HepG2 (cell line): ENCODE measurements around the gene MMP19. TPM values are rescaled to one million over a fixed set of nuclear protein-coding genes. Genes with fewer than 3 reads are reported as not detected.

ENCODE experiments used
- CC2D1A ChIP-seq: sonication (generic); formaldehyde crosslinking; IDR thresholded peaks from 2 replicates; pipeline ENCODE4 v1.8.1; 2023; ENCODE audit warnings: mild to moderate bottlenecking, missing genetic modification reagents
- HINFP ChIP-seq: sonication (generic); formaldehyde crosslinking; IDR thresholded peaks from 2 replicates; pipeline ENCODE4 v1.4.0; 2020; ENCODE audit warnings: low read depth, mild to moderate bottlenecking, missing genetic modification reagents
- ISX ChIP-seq: sonication (generic); formaldehyde crosslinking; conservative IDR thresholded peaks from 2 replicates; pipeline ENCODE4 v1.5.0; 2020; ENCODE audit warnings: missing genetic modification reagents
- NFIC ChIP-seq: IDR thresholded peaks from 2 replicates; pipeline ENCODE4 v1.6.1; 2012; ENCODE audit warnings: mild to moderate bottlenecking, low read length, inconsistent platforms
- RBM39 ChIP-seq: fragments of 200-400 bp; formaldehyde crosslinking; IDR thresholded peaks from one replicate; pipeline ENCODE4 v1.6.1; 2018; ENCODE audit warnings: antibody characterized with exemption, mild to moderate bottlenecking, low read depth, low read length; ENCODE audit not compliant: poor library complexity, severe bottlenecking
- SP2 ChIP-seq: sonication (generic); formaldehyde crosslinking; IDR thresholded peaks from 2 replicates; pipeline ENCODE4 v1.5.1; 2020; ENCODE audit warnings: mild to moderate bottlenecking, missing genetic modification reagents
- TEAD2 ChIP-seq: sonication (generic); formaldehyde crosslinking; IDR thresholded peaks from 2 replicates; pipeline ENCODE4 v1.9.0; 2021; ENCODE audit warnings: missing genetic modification reagents
- TSC22D2 ChIP-seq: sonication (generic); formaldehyde crosslinking; IDR thresholded peaks from 2 replicates; pipeline ENCODE4 v1.5.1; 2020; ENCODE audit warnings: missing genetic modification reagents, mild to moderate bottlenecking, borderline replicate concordance
- ZFP36L2 ChIP-seq: sonication (generic); formaldehyde crosslinking; IDR thresholded peaks from 2 replicates; pipeline ENCODE4 v1.4.0; 2020; ENCODE audit warnings: missing genetic modification reagents
- ZKSCAN1 ChIP-seq: fragments of 150-350 bp; IDR thresholded peaks from 2 replicates; pipeline ENCODE4 v1.6.1; 2014; ENCODE audit warnings: low read length
- ZNF337 ChIP-seq: sonication (generic); formaldehyde crosslinking; IDR thresholded peaks from 2 replicates; pipeline ENCODE4 v1.5.1; 2020; ENCODE audit warnings: missing genetic modification reagents, low read depth, mild to moderate bottlenecking, borderline replicate concordance
- ZNF407 ChIP-seq: sonication (generic); formaldehyde crosslinking; IDR thresholded peaks from one replicate; pipeline ENCODE4 v1.5.1; 2020; ENCODE audit warnings: mild to moderate bottlenecking, missing genetic modification reagents; ENCODE audit errors: not compliant biosample characterization
- ZSCAN31 ChIP-seq: sonication (generic); formaldehyde crosslinking; IDR thresholded peaks from 2 replicates; pipeline ENCODE4 v1.5.0; 2020; ENCODE audit warnings: low read depth, mild to moderate bottlenecking, missing genetic modification reagents
- polyA plus RNA-seq, 8 experiments: library from polyadenylated mRNA; depleted of rRNA in 3 of 8; stranded (reverse) in 7 of 8; unstranded in 1 of 8; fragments of >200 nt; fragmentation: Illumina TruSeq in 4 of 8; extraction: Trizol in 4 of 8; gene quantifications; 2 replicates each; pipeline versions ENCODE4 v1.2.1 to v1.2.3, GENCODE V29; 2011 to 2016; ENCODE audit warnings: low read depth in 4 of 8, missing spikeins in 1 of 8, mixed read lengths in 1 of 8; ENCODE audit not compliant: insufficient read depth in 1 of 8
- total RNA-seq, 5 experiments: library from RNA; depleted of rRNA; stranded (reverse); fragments of >200 nt; fragmentation: Illumina TruSeq; extraction: Trizol; gene quantifications; 2 replicates each; pipeline ENCODE4 v1.2.3, GENCODE V29; 2016; ENCODE audit warnings: low read depth in 1 of 5
- TF ChIP-seq, protein P1 (sequence below): fragments of 450-650 bp; IDR thresholded peaks from 2 replicates; pipeline ENCODE4 v1.6.1; 2017
- TF ChIP-seq, protein P2 (sequence below): sonication (generic); formaldehyde crosslinking; conservative IDR thresholded peaks from 2 replicates; pipeline ENCODE4 v1.4.0; 2020; ENCODE audit warnings: missing genetic modification reagents

Gene MMP19
- total and polyA plus RNA-seq, 2 of the 13 experiments (the other 11 are each of a cell fraction or from before 2014, with no cell fraction given) = 0.07 to 0.08 TPM

DNA sequence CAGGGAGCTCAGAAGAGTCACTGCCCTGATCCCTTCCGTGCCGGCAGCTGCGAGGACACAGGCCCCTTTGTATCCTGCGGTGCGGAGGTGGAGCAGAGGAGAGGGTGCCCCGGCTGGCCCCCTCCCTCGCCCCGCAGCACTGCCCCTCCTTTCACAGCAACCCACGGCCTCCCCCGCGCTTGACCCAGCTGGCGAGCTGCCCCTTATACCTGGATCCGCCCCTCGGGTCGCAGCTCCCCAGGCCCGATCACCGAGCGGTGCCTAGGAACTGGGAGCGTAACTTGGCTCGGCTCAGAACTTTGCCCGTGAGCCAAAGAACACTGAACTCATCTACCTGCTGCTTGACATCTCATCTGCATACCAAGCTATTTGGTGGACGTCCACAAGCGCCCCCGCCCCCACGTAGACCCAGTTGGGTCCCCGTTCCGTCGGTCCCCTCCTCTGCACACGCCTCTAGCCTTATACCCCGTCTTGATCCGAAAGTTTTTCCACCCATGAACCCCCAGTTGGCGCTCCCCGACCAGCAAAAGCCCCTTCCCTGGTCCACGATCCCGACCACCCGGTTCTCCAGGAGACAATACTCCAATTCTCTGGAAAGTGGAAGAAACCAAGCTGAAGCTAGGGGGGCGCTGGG, 12.7 kb downstream of the MMP19 start (continued):
- TF ChIP-seq TSC22D2 (CRISPR knock-in tag) = no peak
- TF ChIP-seq RBM39 = peak; percentile 28
- TF ChIP-seq TEAD2 (CRISPR knock-in tag) = no peak
- TF ChIP-seq ZNF407 (CRISPR knock-in tag) = peak; percentile 37
- no peak for TF ChIP-seq ZFP36L2 (CRISPR knock-in tag)
- TF ChIP-seq NFIC = no peak
- TF ChIP-seq CC2D1A (CRISPR knock-in tag) = no peak
- TF ChIP-seq, protein P1, sequence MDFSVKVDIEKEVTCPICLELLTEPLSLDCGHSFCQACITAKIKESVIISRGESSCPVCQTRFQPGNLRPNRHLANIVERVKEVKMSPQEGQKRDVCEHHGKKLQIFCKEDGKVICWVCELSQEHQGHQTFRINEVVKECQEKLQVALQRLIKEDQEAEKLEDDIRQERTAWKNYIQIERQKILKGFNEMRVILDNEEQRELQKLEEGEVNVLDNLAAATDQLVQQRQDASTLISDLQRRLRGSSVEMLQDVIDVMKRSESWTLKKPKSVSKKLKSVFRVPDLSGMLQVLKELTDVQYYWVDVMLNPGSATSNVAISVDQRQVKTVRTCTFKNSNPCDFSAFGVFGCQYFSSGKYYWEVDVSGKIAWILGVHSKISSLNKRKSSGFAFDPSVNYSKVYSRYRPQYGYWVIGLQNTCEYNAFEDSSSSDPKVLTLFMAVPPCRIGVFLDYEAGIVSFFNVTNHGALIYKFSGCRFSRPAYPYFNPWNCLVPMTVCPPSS = no peak
- no peak for TF ChIP-seq ZNF337 (CRISPR knock-in tag)
- TF ChIP-seq, protein P2, sequence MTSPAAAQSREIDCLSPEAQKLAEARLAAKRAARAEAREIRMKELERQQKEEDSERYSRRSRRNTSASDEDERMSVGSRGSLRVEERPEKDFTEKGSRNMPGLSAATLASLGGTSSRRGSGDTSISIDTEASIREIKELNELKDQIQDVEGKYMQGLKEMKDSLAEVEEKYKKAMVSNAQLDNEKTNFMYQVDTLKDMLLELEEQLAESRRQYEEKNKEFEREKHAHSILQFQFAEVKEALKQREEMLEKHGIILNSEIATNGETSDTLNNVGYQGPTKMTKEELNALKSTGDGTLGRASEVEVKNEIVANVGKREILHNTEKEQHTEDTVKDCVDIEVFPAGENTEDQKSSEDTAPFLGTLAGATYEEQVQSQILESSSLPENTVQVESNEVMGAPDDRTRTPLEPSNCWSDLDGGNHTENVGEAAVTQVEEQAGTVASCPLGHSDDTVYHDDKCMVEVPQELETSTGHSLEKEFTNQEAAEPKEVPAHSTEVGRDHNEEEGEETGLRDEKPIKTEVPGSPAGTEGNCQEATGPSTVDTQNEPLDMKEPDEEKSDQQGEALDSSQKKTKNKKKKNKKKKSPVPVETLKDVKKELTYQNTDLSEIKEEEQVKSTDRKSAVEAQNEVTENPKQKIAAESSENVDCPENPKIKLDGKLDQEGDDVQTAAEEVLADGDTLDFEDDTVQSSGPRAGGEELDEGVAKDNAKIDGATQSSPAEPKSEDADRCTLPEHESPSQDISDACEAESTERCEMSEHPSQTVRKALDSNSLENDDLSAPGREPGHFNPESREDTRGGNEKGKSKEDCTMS (CRISPR knock-in tag) = no peak
- no peak for TF ChIP-seq ZSCAN31
- TF ChIP-seq HINFP (CRISPR knock-in tag) = no peak
- no peak for TF ChIP-seq SP2
- TF ChIP-seq ZKSCAN1 = no peak
- 0 out of 2 replicates have a peak, but pooled peaks have one; percentile 4 for TF ChIP-seq ISX
